Psoas muscle (tissue), 8 donors: ENCODE data around the gene TMEM163. TPM values are rescaled to one million over a fixed set of nuclear protein-coding genes. Genes with fewer than 3 reads are reported as not detected.

Source experiments
- ATAC-seq, 4 donors: fragments of 200-7000 bp; cut with Tn5 transposase; one replicate each; pipeline ENCODE4 v1.9.1; 2020; ENCODE audit warnings: moderate library complexity in 3 of 4, mild to moderate bottlenecking in 2 of 4
- DNase-seq, 2 donors: peaks; one replicate each; pipeline ENCODE4 v3.0.0-alpha.2; 2020
- H3K27ac ChIP-seq: fragments of 200-600 bp; one replicate; pipeline ENCODE4 v1.8.0; 2022
- H3K27me3 ChIP-seq, 3 donors: fragments of 200-600 bp in 1 of 3; one replicate each; pipeline versions ENCODE4 v1.6.1 to v1.8.0; 2013 to 2022; ENCODE audit warnings: low read length in 2 of 3, mild to moderate bottlenecking in 2 of 3, moderate library complexity in 1 of 3; ENCODE audit not compliant: insufficient read depth in 3 of 3
- H3K36me3 ChIP-seq, 2 donors: fragments of 200-600 bp in 1 of 2; one replicate each; pipeline versions ENCODE4 v1.6.1 to v1.8.0; 2013 to 2022; ENCODE audit warnings: low read depth in 1 of 2, mild to moderate bottlenecking in 1 of 2, moderate library complexity in 1 of 2; ENCODE audit not compliant: insufficient read depth in 1 of 2
- H3K4me1 ChIP-seq: fragments of 200-600 bp; one replicate; pipeline ENCODE4 v1.8.0; 2022
- H3K4me3 ChIP-seq: fragments of 200-600 bp; one replicate; pipeline ENCODE4 v1.8.0; 2022; ENCODE audit warnings: mild to moderate bottlenecking
- H3K9me3 ChIP-seq: fragments of 200-600 bp; one replicate; pipeline ENCODE4 v1.8.0; 2022
- CTCF ChIP-seq: fragments of 200-600 bp; IDR thresholded peaks from one replicate; pipeline ENCODE4 v1.8.0; 2022; ENCODE audit warnings: antibody characterized with exemption
- WGBS, 3 donors: extraction: QIAGEN DNeasy Blood & Tissue Kit; methylation state at CpG; one replicate each; pipeline versions ENCODE4 v1.1.6 to v1.1.7; 2013; 5-methylcytosine and 5-hydroxymethylcytosine counted together
- intact Hi-C, 2 donors: fragments of 100-400 bp; cut with DNase I; formaldehyde crosslinking; loops; one replicate each; pipeline versions ENCODE4 v1.11.0 to v1.14.2; 2022
- polyA plus RNA-seq, 3 donors: library from polyadenylated mRNA; stranded (reverse); fragments of 200-250 nt; gene quantifications; one replicate each; pipeline ENCODE4 v1.2.3, GENCODE V29; 2013
- total RNA-seq, 4 donors: library from RNA; stranded (reverse); fragmentation: NEBNext Ultra II Directional in 2 of 4; extraction: Animal tissue kit (Norgen Biotek cat#: 25700) in 2 of 4; gene quantifications; one replicate each; pipeline versions ENCODE4 v1.2.1 to v1.2.4, GENCODE V29; 2021 to 2023
- donor health status: healthy with polysubstance abuse.
- donor health status: DM: no; HTN: no; CAD: no; lungs with moderate emphysema.
- donor health status: Bipolar disorder and iron deficiency.
- donor health status: healthy.
- donor health status: DM: yes; HTN: yes; CAD: no.
- donor health status: DM: no; HTN: no; CAD: no.
- donor health status: DM: no; HTN: no; CAD: no.
- donor health status: DM: yes; HTN: yes; CAD: no.

Gene TMEM163
- total and polyA plus RNA-seq, 7 donors, result 0.17 to 0.52 (median 0.28) TPM; not detected in 1

- intact Hi-C loops, result no loop called here
Measured at GRCh38 chr2:134518101-134518500, 200.7 kb downstream of the TMEM163 start.

GRCh38 chr2:134515137-134515536 is 203.7 kb downstream of the TMEM163 start:
- DNase-seq (no peak), ATAC-seq (no peak)
- intact Hi-C loops, result no loop called here
- no peaks in the 10 kb centered on the region for H3K36me3 ChIP-seq
- no peak overlapping the region for H3K27ac ChIP-seq
- no peaks in the 10 kb centered on the region for H3K9me3 ChIP-seq
- no peaks in the 10 kb centered on the region for H3K4me1 ChIP-seq
- 69 to 78% (median 74%) methylated on average over 5 of the region's 5 CpGs for WGBS, 3 donors
- peaks cover 0 to 3% (median 0%) of the 10 kb centered on the region in 3 donors for H3K27me3 ChIP-seq
- TF ChIP-seq CTCF, result no peak
- H3K4me3 ChIP-seq, result no peak overlapping the region

More at GRCh38 chr2:134518101-134518500, 200.7 kb downstream of the TMEM163 start:
- H3K27me3 ChIP-seq, result peaks cover 0 to 3% (median 0%) of the 10 kb centered on the region in 3 donors
- no peaks in the 10 kb centered on the region for H3K9me3 ChIP-seq
- no peak for TF ChIP-seq CTCF
- H3K4me3 ChIP-seq, result no peak overlapping the region
- WGBS, 3 donors, result 79 to 90% (median 84%) methylated on average over 2 of the region's 2 CpGs
- no peaks in the 10 kb centered on the region for H3K4me1 ChIP-seq
- H3K27ac ChIP-seq, result no peak overlapping the region
- DNase-seq (no peak), ATAC-seq (no peak)
- H3K36me3 ChIP-seq, result no peaks in the 10 kb centered on the region

GRCh38 chr2:134513465-134513804 is 205.4 kb downstream of the TMEM163 start:
- no peaks in the 10 kb centered on the region for H3K4me1 ChIP-seq
- no peaks in the 10 kb centered on the region for H3K36me3 ChIP-seq
- H3K9me3 ChIP-seq, result no peaks in the 10 kb centered on the region
- no peak overlapping the region for H3K4me3 ChIP-seq
- peaks cover 0 to 3% (median 0%) of the 10 kb centered on the region in 3 donors for H3K27me3 ChIP-seq
- DNase-seq, result no peak
- TF ChIP-seq CTCF, result no peak
- no peak for ATAC-seq
- intact Hi-C loops, result no loop called here
- H3K27ac ChIP-seq, result no peak overlapping the region
- 69 to 76% (median 73%) methylated on average over 5 of the region's 5 CpGs for WGBS, 3 donors

- no peak for DNase-seq
- intact Hi-C loops, result no loop called here
- TF ChIP-seq CTCF, result no peak
Measured at GRCh38 chr2:134512734-134513464, 205.9 kb downstream of the TMEM163 start.

GRCh38 chr2:134508391-134508790 is 210.4 kb downstream of the TMEM163 start:
- intact Hi-C loops, result no loop called here

More at GRCh38 chr2:134512734-134513464, 205.9 kb downstream of the TMEM163 start:
- WGBS, 3 donors, result 85 to 89% (median 89%) methylated on average over 4 of the region's 4 CpGs
- no peak overlapping the region for H3K4me3 ChIP-seq
- H3K9me3 ChIP-seq, result no peaks in the 10 kb centered on the region
- no peak overlapping the region for H3K27ac ChIP-seq
- no peak for ATAC-seq
- H3K36me3 ChIP-seq, result no peaks in the 10 kb centered on the region
- H3K27me3 ChIP-seq, result peaks cover 0 to 3% (median 0%) of the 10 kb centered on the region in 3 donors
- H3K4me1 ChIP-seq, result no peaks in the 10 kb centered on the region

More at GRCh38 chr2:134508391-134508790, 210.4 kb downstream of the TMEM163 start:
- TF ChIP-seq CTCF, result no peak
- DNase-seq (no peak), ATAC-seq (no peak)
- 36 to 50% (median 41%) methylated on average over 4 of the region's 4 CpGs for WGBS, 3 donors
- Histone ChIP-seq H3K9me3 (no peaks in the 10 kb centered on the region), H3K27ac (no peak overlapping the region), H3K4me1 (no peaks in the 10 kb centered on the region), H3K36me3 (no peaks in the 10 kb centered on the region), H3K4me3 (no peak overlapping the region), H3K27me3 (no peaks in the 10 kb centered on the region)
